Mesendoderm (in vitro differentiated cells): ENCODE results near the gene MKKS.
A peak's percentile ranks its signal among the peaks of the same experiment; 100 is the strongest.
"Not testable (repeated sequence)": the region's sequence is repeated elsewhere in the genome, so short reads cannot be mapped to it uniquely, and the experiment has no call there.

Experiments used
- DNase-seq: peaks from one replicate; pipeline ENCODE4 v3.0.0; 2013
- H2AK5ac ChIP-seq: 2 replicates; pipeline ENCODE4 v1.6.1; 2013; ENCODE audit warnings: low read length, inconsistent platforms
- H2BK120ac ChIP-seq: 2 replicates; pipeline ENCODE4 v1.6.1; 2013; ENCODE audit warnings: low read depth, mild to moderate bottlenecking, low read length, moderate library complexity, mixed read lengths
- H2BK15ac ChIP-seq: replicated peaks from 2 replicates; pipeline ENCODE4 v1.6.1; 2013; ENCODE audit warnings: low read depth, mild to moderate bottlenecking, moderate library complexity
- H2BK5ac ChIP-seq: 2 replicates; pipeline ENCODE4 v1.6.1; 2013; ENCODE audit warnings: low read length, inconsistent platforms
- H3K18ac ChIP-seq: 2 replicates; pipeline ENCODE4 v1.6.1; 2013; ENCODE audit warnings: mild to moderate bottlenecking, low read length, mixed read lengths
- H3K23ac ChIP-seq: one replicate; pipeline ENCODE4 v1.6.1; 2013; ENCODE audit warnings: low read length
- H3K27ac ChIP-seq: 2 replicates; pipeline ENCODE4 v1.5.1; 2013; ENCODE audit warnings: low read depth, mild to moderate bottlenecking, inconsistent platforms, low read length, moderate library complexity
- H3K27me3 ChIP-seq: 2 replicates; pipeline ENCODE4 v1.6.1; 2013; ENCODE audit warnings: low read length, control low read depth, mild to moderate bottlenecking, inconsistent platforms; ENCODE audit not compliant: insufficient read depth, poor library complexity
- H3K36me3 ChIP-seq: 2 replicates; pipeline ENCODE4 v1.6.1; 2013; ENCODE audit warnings: low read length, inconsistent platforms; ENCODE audit not compliant: control insufficient read depth, insufficient read depth
- H3K4ac ChIP-seq: one replicate; pipeline ENCODE4 v1.6.1; 2013; ENCODE audit warnings: low read depth, mild to moderate bottlenecking, low read length, moderate library complexity
- H3K4me1 ChIP-seq: 2 replicates; pipeline ENCODE4 v1.6.1; 2013; ENCODE audit warnings: low read depth, low read length, inconsistent platforms; ENCODE audit not compliant: control insufficient read depth
- H3K4me2 ChIP-seq: 2 replicates; pipeline ENCODE4 v1.6.1; 2013; ENCODE audit warnings: low read length
- H3K4me3 ChIP-seq: 2 replicates; pipeline ENCODE4 v1.5.1; 2013; ENCODE audit warnings: mild to moderate bottlenecking, low read length
- H3K56ac ChIP-seq: one replicate; pipeline ENCODE4 v1.6.1; 2013; ENCODE audit warnings: low read length
- H3K79me1 ChIP-seq: 2 replicates; pipeline ENCODE4 v1.6.1; 2013; ENCODE audit warnings: low read length, inconsistent platforms
- H3K79me2 ChIP-seq: 2 replicates; pipeline ENCODE4 v1.6.1; 2013; ENCODE audit warnings: mild to moderate bottlenecking, low read length; ENCODE audit not compliant: control insufficient read depth, insufficient read depth
- H3K9ac ChIP-seq: 2 replicates; pipeline ENCODE4 v1.6.1; 2013; ENCODE audit warnings: low read length, inconsistent platforms
- H4K5ac ChIP-seq: one replicate; pipeline ENCODE4 v1.6.1; 2013; ENCODE audit warnings: low read length
- H4K8ac ChIP-seq: one replicate; pipeline ENCODE4 v1.6.1; 2013; ENCODE audit warnings: low read depth, mild to moderate bottlenecking, control low read depth, low read length, moderate library complexity
- WGBS: extraction: QIAGEN DNeasy Blood & Tissue Kit; methylation state at CpG from one replicate; pipeline ENCODE4 v1.1.7; 2013; ENCODE audit warnings: low lambda C conversion rate, missing lambda C conversion rate; ENCODE audit not compliant: insufficient coverage; ENCODE audit errors: extremely low coverage; 5-methylcytosine and 5-hydroxymethylcytosine counted together

Gene MKKS

DNA sequence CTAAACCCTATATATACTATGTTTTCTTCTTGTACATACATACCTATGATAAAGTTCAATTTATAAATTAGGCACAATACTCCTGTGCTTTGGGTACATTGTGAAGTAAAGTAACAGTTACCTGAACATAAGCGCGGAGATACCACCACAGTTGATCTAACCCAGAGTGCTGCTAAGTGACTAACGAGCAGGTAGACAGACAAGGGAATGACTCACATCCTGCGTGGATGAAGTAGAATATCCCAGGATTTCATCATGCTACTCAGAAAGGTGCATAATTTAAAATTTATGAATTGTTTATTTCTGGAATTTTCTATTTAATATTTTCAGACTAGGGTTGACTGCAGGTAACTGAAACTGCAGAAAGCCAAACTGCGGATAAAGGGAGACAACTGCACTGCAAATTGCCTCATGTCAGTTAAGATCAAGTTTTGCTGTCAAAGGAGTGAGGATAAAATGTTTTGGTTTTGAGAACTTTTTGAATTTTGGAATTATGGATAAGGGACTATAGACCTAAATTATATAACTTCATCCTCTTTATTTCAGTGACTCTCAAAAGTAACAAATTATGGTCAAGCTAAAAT lies 14.4 kb downstream of the MKKS start:
- Histone ChIP-seq H3K27ac (no peak overlapping the region), H3K27me3 (no peaks in the 10 kb centered on the region), H4K8ac (no peak overlapping the region), H3K18ac (no peak overlapping the region), H3K79me2 (no peaks in the 10 kb centered on the region), H3K4me2 (no peak overlapping the region), H2AK5ac (no peak overlapping the region), H3K79me1 (peaks cover 2% of the 10 kb centered on the region), H2BK15ac (no peak overlapping the region), H3K4ac (no peak overlapping the region), H2BK5ac (no peak overlapping the region), H3K23ac (no peak overlapping the region), H3K9ac (no peak overlapping the region), H3K36me3 (no peaks in the 10 kb centered on the region), H3K56ac (no peak overlapping the region), H3K4me3 (no peak overlapping the region), H3K4me1 (peaks cover 3% of the 10 kb centered on the region), H4K5ac (no peak overlapping the region), H2BK120ac (no peak overlapping the region)
- WGBS: no CpG with 5 or more reads among the region's 5 CpGs
- DNase-seq: peak; percentile 79

DNA sequence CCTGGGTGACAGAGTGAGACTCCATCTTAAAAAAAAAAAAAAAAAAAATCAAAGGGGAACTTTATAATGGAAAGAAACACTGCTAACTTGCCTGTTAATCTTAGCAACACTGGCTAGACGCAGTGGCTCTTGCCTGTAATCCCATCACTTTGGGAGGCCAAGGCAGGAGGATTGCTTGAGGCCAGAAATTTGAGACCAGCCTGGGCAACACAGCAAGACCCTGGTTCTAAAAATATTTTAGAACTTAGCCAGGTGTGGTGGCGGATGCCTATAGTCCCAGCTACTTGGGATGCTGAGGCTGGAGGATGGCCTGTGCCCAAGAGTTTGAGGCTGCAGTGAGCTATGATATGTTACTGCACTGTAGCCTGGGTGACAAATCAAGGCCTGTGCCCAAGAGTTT lies 16.8 kb downstream of the MKKS start:
- not testable (repeated sequence) for H3K79me1 ChIP-seq, H3K27ac ChIP-seq, DNase-seq, H3K27me3 ChIP-seq, H2AK5ac ChIP-seq, H3K4me2 ChIP-seq, H4K8ac ChIP-seq, H2BK15ac ChIP-seq, H4K5ac ChIP-seq, H3K36me3 ChIP-seq, H2BK5ac ChIP-seq, H2BK120ac ChIP-seq, H3K18ac ChIP-seq, H3K79me2 ChIP-seq, H3K56ac ChIP-seq, H3K4me3 ChIP-seq, H3K4ac ChIP-seq, H3K4me1 ChIP-seq, H3K9ac ChIP-seq, H3K23ac ChIP-seq
- no CpG with 5 or more reads among the region's 2 CpGs for WGBS

DNA sequence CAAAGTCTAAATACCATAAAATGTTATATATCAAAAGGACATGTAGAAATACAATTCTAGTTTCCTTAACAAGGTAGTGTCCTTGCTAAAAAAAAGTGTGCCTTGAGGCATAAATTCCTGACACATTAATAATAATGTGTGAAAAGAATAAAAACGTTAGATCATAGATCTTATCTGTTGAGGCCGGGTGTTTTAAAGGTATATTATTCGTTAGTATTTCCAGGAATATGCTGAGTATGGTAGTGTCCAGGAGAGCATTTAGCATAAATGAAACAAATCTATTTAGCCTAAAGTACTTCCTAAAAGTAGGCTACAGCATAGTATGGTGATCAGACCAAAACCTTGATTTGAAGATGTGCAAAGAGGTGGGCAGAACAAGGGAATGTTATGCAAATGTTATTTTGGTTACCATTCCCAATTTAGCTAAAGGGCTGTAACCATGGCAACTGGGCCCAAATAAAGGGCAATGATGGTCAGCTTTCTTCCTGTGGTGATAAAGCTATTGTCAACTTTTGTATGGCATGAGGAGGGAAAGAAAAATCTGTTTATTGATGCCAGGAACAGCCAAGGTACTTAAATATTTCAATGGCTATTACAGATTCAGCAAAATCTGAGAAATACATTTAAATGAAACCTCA lies 18.9 kb downstream of the MKKS start:
- Histone ChIP-seq H3K4me1 (peaks cover 3% of the 10 kb centered on the region), H4K5ac (no peak overlapping the region), H3K56ac (no peak overlapping the region), H3K36me3 (no peaks in the 10 kb centered on the region), H3K79me2 (no peaks in the 10 kb centered on the region), H3K4ac (no peak overlapping the region), H2BK15ac (no peak overlapping the region), H3K4me2 (no peak overlapping the region), H3K27ac (no peak overlapping the region), H3K79me1 (no peaks in the 10 kb centered on the region), H4K8ac (no peak overlapping the region), H2BK120ac (no peak overlapping the region), H2BK5ac (no peak overlapping the region), H3K27me3 (no peaks in the 10 kb centered on the region), H3K23ac (no peak overlapping the region), H3K9ac (no peak overlapping the region), H3K18ac (no peak overlapping the region), H3K4me3 (no peak overlapping the region), H2AK5ac (no peak overlapping the region)
- DNase-seq: peak; percentile 91
- WGBS: 100% methylated on average over 3 of the region's 3 CpGs

DNA sequence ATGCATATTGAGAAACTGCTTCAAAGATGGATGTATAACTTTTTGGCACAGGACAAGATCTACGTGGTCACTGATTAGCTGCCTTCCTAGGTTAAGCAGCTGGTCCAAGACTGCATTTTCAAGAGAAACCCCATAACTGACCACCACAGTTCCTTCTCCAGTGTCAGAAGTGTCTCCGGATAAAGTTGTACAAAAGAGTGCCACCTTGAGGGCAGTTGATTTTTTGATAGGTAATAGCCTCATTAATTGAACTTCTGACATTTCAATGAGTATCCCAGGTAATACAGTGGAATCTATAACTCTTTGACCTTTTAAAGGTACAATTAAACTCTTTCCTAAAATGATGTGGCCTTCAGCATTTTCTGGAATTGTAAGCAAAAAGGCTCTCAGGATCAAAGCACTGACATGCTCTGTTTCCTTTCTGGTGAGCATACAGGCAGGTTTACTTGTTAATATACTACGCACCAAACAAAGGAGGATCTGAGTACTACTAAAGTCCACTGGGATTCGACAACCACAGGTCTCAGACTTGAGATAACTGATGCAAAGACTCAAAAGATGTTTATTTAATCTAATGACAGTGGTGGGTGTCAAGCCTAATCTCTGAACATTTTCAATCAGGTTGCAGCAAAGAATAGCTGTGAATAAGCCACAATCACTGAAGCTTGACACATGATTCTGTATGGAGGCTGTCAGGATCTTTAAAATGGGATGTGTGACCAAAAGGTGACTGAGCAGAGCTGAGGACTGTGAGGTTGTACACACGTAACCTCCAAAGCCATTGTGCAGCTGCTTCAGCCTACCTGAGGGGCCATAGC lies 21.2 kb downstream of the MKKS start:
- H3K18ac ChIP-seq: no peak overlapping the region
- no peak overlapping the region for H2BK120ac ChIP-seq
- no peaks in the 10 kb centered on the region for H3K27me3 ChIP-seq
- H4K5ac ChIP-seq: no peak overlapping the region
- no peak overlapping the region for H2AK5ac ChIP-seq
- H2BK15ac ChIP-seq: no peak overlapping the region
- H3K4me2 ChIP-seq: no peak overlapping the region
- no peak overlapping the region for H3K9ac ChIP-seq
- H3K4ac ChIP-seq: no peak overlapping the region
- no CpG with 5 or more reads among the region's 5 CpGs for WGBS
- H3K36me3 ChIP-seq: no peaks in the 10 kb centered on the region
- H3K79me2 ChIP-seq: no peaks in the 10 kb centered on the region
- DNase-seq: peak; percentile 74
- H3K27ac ChIP-seq: no peak overlapping the region
- peaks cover 3% of the 10 kb centered on the region for H3K4me1 ChIP-seq
- H3K23ac ChIP-seq: no peak overlapping the region
- H3K79me1 ChIP-seq: no peaks in the 10 kb centered on the region
- no peak overlapping the region for H4K8ac ChIP-seq
- no peak overlapping the region for H2BK5ac ChIP-seq
- no peak overlapping the region for H3K56ac ChIP-seq
- H3K4me3 ChIP-seq: no peak overlapping the region

DNA sequence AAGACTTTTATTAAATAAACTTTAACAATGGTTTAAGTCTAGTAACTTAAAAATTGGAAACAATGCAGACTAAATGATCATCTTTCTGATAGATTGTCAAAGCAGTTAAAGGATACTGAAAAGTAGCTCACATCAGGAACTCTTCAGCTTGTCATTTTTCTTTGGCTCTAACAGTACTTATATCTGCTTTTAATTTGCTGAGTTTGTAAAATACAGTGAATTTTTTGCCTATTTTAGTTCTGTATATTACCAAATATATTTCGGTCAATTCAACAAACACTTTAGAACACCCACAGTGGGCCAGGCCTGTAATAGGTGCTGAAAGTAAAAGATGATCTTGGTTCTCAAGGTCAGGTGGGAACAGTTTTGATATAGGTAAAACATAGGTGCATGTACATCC lies 22.3 kb downstream of the MKKS start:
- Histone ChIP-seq H3K27me3 (no peaks in the 10 kb centered on the region), H2BK5ac (no peak overlapping the region)

More for the DNA sequence above, 22.3 kb downstream of the MKKS start:
- H3K9ac ChIP-seq: no peak overlapping the region
- no peaks in the 10 kb centered on the region for H3K79me2 ChIP-seq
- H4K8ac ChIP-seq: no peak overlapping the region
- H3K36me3 ChIP-seq: no peaks in the 10 kb centered on the region
- H3K79me1 ChIP-seq: no peaks in the 10 kb centered on the region
- no peak overlapping the region for H2BK15ac ChIP-seq
- no peak overlapping the region for H3K4me2 ChIP-seq
- WGBS: no CpG with 5 or more reads among the region's 1 CpG
- no peak overlapping the region for H3K18ac ChIP-seq
- H2BK120ac ChIP-seq: no peak overlapping the region
- no peak overlapping the region for H3K27ac ChIP-seq
- H3K4me3 ChIP-seq: no peak overlapping the region
- no peak overlapping the region for H2AK5ac ChIP-seq
- H4K5ac ChIP-seq: no peak overlapping the region
- no peak for DNase-seq
- no peak overlapping the region for H3K56ac ChIP-seq
- H3K4me1 ChIP-seq: peaks cover 3% of the 10 kb centered on the region
- H3K4ac ChIP-seq: no peak overlapping the region
- H3K23ac ChIP-seq: no peak overlapping the region
